Sigmoid colon (tissue), 7 donors: ENCODE results near the gene PVALEF. TPM values are rescaled to one million over a fixed set of nuclear protein-coding genes. Genes with fewer than 3 reads are reported as not detected.

Experiments
- DNase-seq: peaks from one replicate; pipeline ENCODE4 v3.0.0-alpha.2; 2019
- H3K27ac ChIP-seq, 4 donors: fragments of 200-600 bp; sonication (generic); one replicate each; pipeline ENCODE4 v1.5.1; 2016 to 2019; ENCODE audit warnings: mild to moderate bottlenecking in 1 of 4
- H3K27me3 ChIP-seq, 3 donors: fragments of 200-600 bp; sonication (generic); one replicate each; pipeline ENCODE4 v1.5.1; 2019; ENCODE audit warnings: mild to moderate bottlenecking in 1 of 3
- H3K36me3 ChIP-seq, 4 donors: fragments of 200-600 bp; sonication (generic); one replicate each; pipeline ENCODE4 v1.5.1; 2016 to 2019
- H3K4me1 ChIP-seq, 4 donors: fragments of 200-600 bp; sonication (generic); one replicate each; pipeline ENCODE4 v1.5.1; 2017 to 2019
- H3K4me3 ChIP-seq, 4 donors: fragments of 200-600 bp; sonication (generic); one replicate each; pipeline ENCODE4 v1.5.1; 2017 to 2019; ENCODE audit warnings: mild to moderate bottlenecking in 2 of 4, moderate library complexity in 1 of 4
- H3K9me3 ChIP-seq, 4 donors: fragments of 200-600 bp in 3 of 4; sonication (generic) in 3 of 4; one replicate each; pipeline versions ENCODE4 v1.5.1 to v1.6.1; 2013 to 2019
- CTCF ChIP-seq, 4 experiments: fragments of 450-650 bp in 3 of 4; fragments of 200-600 bp in 1 of 4; IDR thresholded peaks; one replicate each; pipeline ENCODE4 v1.5.1; 2016 to 2019; ENCODE audit warnings: antibody characterized with exemption in 4 of 4, mild to moderate bottlenecking in 3 of 4, moderate library complexity in 2 of 4
- EP300 ChIP-seq, 4 donors: sonication (generic); formaldehyde crosslinking; IDR thresholded peaks; one replicate each; pipeline ENCODE4 v1.6.1; 2017; ENCODE audit warnings: antibody characterized with exemption in 4 of 4
- POLR2A ChIP-seq, 2 donors: fragments of 450-650 bp; IDR thresholded peaks; one replicate each; pipeline ENCODE4 v1.6.1; 2016; ENCODE audit warnings: antibody characterized with exemption in 2 of 2, mild to moderate bottlenecking in 2 of 2, moderate library complexity in 2 of 2
- POLR2AphosphoS5 ChIP-seq, 4 donors: sonication (generic); formaldehyde crosslinking; IDR thresholded peaks; one replicate each; pipeline ENCODE4 v1.6.1; 2017; ENCODE audit warnings: antibody characterized with exemption in 4 of 4
- WGBS, 2 donors: extraction: QIAGEN DNeasy Blood & Tissue Kit; methylation state at CpG; one replicate each; pipeline ENCODE4 v1.1.7; 2013; 5-methylcytosine and 5-hydroxymethylcytosine counted together
- intact Hi-C: fragments of 100-400 bp; cut with DNase I; formaldehyde crosslinking; loops from one replicate; pipeline ENCODE4 v1.15.1; 2023
- polyA plus RNA-seq, 3 donors: library from polyadenylated mRNA; stranded (reverse); fragments of 200-250 nt; gene quantifications; one replicate each; pipeline ENCODE4 v1.2.3, GENCODE V29; 2013
- total RNA-seq, 4 donors: library from RNA; depleted of rRNA; stranded (reverse); fragments of >200 nt; gene quantifications; one replicate each; pipeline ENCODE4 v1.1.0, GENCODE V29; 2016
- donor health status: healthy with polysubstance abuse.
- donor health status: Bipolar disorder and iron deficiency.
- donor health status: healthy.

The PVALEF gene
- total and polyA plus RNA-seq, 7 donors, result not detected

- 71 to 82% methylated on average over 14 of the region's 14 CpGs for WGBS, 2 donors
- Histone ChIP-seq H3K9me3 (no peaks in the 10 kb centered on the region), H3K36me3 (peaks cover 0 to 5% (median 0%) of the 10 kb centered on the region in 4 donors), H3K4me1 (no peaks in the 10 kb centered on the region), H3K27ac (no peak overlapping the region), H3K27me3 (no peaks in the 10 kb centered on the region), H3K4me3 (no peak overlapping the region)
- TF ChIP-seq EP300 (IDR thresholded peaks at IDR 0.05) (no peak), POLR2AphosphoS5 (IDR thresholded peaks at IDR 0.05) (no peak), CTCF (IDR thresholded peaks at IDR 0.05) (no peak), POLR2A (IDR thresholded peaks at IDR 0.05) (no peak)
- DNase-seq, result no peak
- intact Hi-C loops, result no loop called here
Measured at GRCh38 chr17:81210868-81211267, 45.6 kb downstream of the PVALEF start.

GRCh38 chr17:81212365-81212764, 47.1 kb downstream of the PVALEF start:
- Histone ChIP-seq H3K4me1 (no peaks in the 10 kb centered on the region), H3K27me3 (no peaks in the 10 kb centered on the region), H3K9me3 (no peaks in the 10 kb centered on the region), H3K36me3 (peaks cover 0 to 5% (median 0%) of the 10 kb centered on the region in 4 donors), H3K27ac (no peak overlapping the region), H3K4me3 (no peak overlapping the region)
- DNase-seq, result no peak
- intact Hi-C loops, result no loop called here
- TF ChIP-seq CTCF (IDR thresholded peaks at IDR 0.05) (no peak), POLR2A (IDR thresholded peaks at IDR 0.05) (no peak), EP300 (IDR thresholded peaks at IDR 0.05) (no peak), POLR2AphosphoS5 (IDR thresholded peaks at IDR 0.05) (no peak)
- 88 to 96% methylated on average over 9 of the region's 9 CpGs for WGBS, 2 donors

DNA sequence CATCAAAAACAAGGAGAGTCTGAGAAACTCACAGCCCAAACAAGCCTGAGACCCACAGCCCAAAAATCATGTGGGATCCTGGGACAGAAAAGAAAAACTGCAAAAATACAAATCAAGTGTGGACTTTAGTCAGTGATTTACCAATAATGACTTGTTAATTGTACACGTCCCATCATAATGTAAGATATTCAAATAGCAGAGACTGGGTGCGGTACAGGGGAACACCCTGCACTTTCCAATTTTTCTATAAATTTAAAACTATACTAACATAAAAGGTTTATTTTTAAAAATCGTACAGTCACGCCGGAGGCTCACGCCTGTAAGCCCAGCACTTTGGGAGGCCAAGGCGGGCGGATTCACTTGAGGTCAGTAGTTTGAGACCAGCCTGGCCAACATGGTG, 48.7 kb downstream of the PVALEF start:
- Histone ChIP-seq H3K27me3 (no peaks in the 10 kb centered on the region), H3K36me3 (no peaks in the 10 kb centered on the region), H3K4me1 (no peaks in the 10 kb centered on the region), H3K27ac (no peak overlapping the region), H3K9me3 (no peaks in the 10 kb centered on the region), H3K4me3 (no peak overlapping the region)
- intact Hi-C loops, result no loop called here
- WGBS, 2 donors, result 90 to 94% methylated on average over 8 of the region's 8 CpGs
- TF ChIP-seq EP300 (IDR thresholded peaks at IDR 0.05) (no peak), POLR2A (IDR thresholded peaks at IDR 0.05) (no peak), POLR2AphosphoS5 (IDR thresholded peaks at IDR 0.05) (no peak), CTCF (IDR thresholded peaks at IDR 0.05) (no peak)
- DNase-seq, result no peak

DNA sequence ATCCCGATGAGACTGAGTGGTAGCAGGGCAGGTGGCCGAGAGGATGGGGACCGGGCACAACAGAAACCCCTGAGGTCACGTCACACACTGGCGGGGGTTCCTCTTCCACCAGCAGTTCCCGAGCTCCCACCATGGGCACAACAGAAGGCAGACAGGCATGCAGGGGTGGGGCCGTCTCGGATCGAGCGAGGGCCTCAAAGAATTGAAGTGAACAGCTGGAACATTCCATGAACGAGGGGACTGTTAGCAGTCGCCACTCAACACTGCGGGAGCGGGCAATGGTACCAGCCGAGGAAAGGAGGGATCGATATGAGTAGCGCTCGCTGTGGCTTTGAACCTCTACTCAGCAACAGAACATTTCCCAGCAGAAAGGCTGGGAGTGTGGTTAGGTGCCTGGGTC, 52.2 kb downstream of the PVALEF start:
- intact Hi-C loops, result no loop called here
- Histone ChIP-seq H3K4me1 (peaks cover 0 to 14% (median 13%) of the 10 kb centered on the region in 4 donors), H3K4me3 (no peak overlapping the region), H3K36me3 (peaks cover 0 to 7% (median 0%) of the 10 kb centered on the region in 4 donors), H3K9me3 (no peaks in the 10 kb centered on the region), H3K27me3 (no peaks in the 10 kb centered on the region), H3K27ac (no peak overlapping the region)
- 94% methylated on average over 18 of the region's 18 CpGs for WGBS, 2 donors
- DNase-seq, result no peak
- TF ChIP-seq POLR2A (IDR thresholded peaks at IDR 0.05) (no peak), CTCF (IDR thresholded peaks at IDR 0.05) (no peak), EP300 (IDR thresholded peaks at IDR 0.05) (no peak), POLR2AphosphoS5 (IDR thresholded peaks at IDR 0.05) (no peak)

DNA sequence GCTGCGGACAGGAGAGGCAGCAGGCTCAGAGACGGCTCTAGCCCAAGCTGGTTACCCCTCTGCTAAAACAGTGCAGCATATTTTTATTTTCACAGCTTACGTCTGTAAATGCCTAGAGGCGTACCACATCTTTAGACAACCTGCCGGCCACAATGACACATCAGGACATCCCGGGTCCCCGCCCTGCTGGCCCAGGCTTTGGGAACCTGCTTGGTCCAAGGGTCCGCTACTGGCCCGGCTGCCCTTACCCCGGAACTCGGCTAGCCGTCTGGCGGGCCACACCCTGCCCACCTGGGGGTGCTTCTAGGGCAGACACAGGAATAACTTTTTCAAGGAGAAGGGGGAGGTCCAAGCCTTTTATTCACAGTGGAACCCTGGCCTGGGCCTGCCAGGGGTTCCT, 53.2 kb downstream of the PVALEF start:
- peaks cover 0 to 20% (median 16%) of the 10 kb centered on the region in 4 donors for H3K4me1 ChIP-seq
- whole genome bisulfite sequencing, 2 donors, result 91 to 93% methylated on average over 13 of the region's 13 CpGs
- no peak overlapping the region for H3K27ac ChIP-seq
- peaks cover 0 to 7% (median 0%) of the 10 kb centered on the region in 4 donors for H3K36me3 ChIP-seq
- DNase-seq, result no peak
- intact Hi-C loops, result no loop called here
- no peaks in the 10 kb centered on the region for H3K9me3 ChIP-seq
- no peak for TF ChIP-seq POLR2A (IDR thresholded peaks at IDR 0.05)
- no peak for TF ChIP-seq POLR2AphosphoS5 (IDR thresholded peaks at IDR 0.05)
- no peak for TF ChIP-seq EP300 (IDR thresholded peaks at IDR 0.05)
- no peak for TF ChIP-seq CTCF (IDR thresholded peaks at IDR 0.05)
- no peaks in the 10 kb centered on the region for H3K27me3 ChIP-seq
- no peak overlapping the region for H3K4me3 ChIP-seq
